ENCODE results near the gene FAM168A. TPM values are rescaled to one million over a fixed set of nuclear protein-coding genes. Genes with fewer than 3 reads are reported as not detected.

Gene FAM168A
- polyA plus RNA-seq, 1 donor (not counting 4 experiments of a cell fraction or from before 2014, with no cell fraction given): 11.8 TPM

DNA sequence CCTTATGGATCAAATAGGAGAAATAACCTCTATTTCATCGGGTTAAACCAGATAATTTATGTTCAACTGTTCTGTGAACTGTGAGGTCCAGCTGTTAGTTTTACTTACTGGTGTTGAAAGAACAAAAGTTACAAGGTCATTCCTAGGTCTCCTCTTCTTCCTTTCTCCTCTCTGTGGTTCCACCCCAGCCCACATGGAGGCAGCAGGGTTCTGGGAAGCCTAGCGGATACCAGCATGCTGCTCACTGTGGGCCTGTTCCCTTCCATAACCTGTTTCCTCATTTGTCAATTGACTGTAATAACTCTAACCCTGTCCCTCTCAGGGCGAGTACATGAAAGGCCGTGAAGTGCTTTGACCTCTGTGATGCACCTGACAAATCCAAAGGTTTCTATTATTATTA is 193.9 kb downstream of the FAM168A start:
- no peak overlapping the region for H2AFZ ChIP-seq (ENCODE audit: control insufficient read depth, low read length)
- H3K9me1 ChIP-seq (ENCODE audit: control insufficient read depth, extremely low read depth, insufficient read depth, low read length): no peaks in the 10 kb centered on the region

DNA sequence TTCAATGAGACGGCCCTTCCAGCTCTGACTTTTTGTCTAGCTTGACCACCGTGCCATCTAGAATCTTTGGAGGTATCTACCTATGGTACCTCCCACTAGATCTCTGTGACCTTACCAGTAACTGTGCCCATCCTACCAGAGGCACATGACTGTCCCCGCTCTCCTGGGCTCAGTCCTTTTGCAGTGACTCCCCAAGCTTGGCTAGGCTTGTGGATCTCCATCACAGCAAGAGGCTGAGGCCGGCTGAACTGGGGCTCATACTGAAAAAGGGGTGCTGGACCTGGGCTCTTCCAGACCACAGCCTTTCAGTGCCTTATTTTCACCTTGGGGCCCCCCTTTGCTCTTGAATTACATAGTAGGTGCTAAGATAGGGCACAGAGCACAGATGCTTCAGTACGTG is 194.4 kb downstream of the FAM168A start:
- Histone ChIP-seq H3K9ac (ENCODE audit: control insufficient read depth, extremely low read depth, insufficient read depth, low read length) (no peak overlapping the region), H3K36me3 (ENCODE audit: control insufficient read depth in 2 of 2, extremely low read depth in 1 of 2, insufficient read depth in 2 of 2, low read length in 2 of 2) (peaks cover 7 to 14% of the 10 kb centered on the region in 2 experiments), H3K79me2 (ENCODE audit: control insufficient read depth, insufficient read depth, low read length) (no peaks in the 10 kb centered on the region), H2AFZ (ENCODE audit: control insufficient read depth, low read length) (no peak overlapping the region), H4K20me1 (ENCODE audit: control insufficient read depth, extremely low read depth, insufficient read depth, low read length) (no peaks in the 10 kb centered on the region), H3K9me1 (ENCODE audit: control insufficient read depth, extremely low read depth, insufficient read depth, low read length) (no peaks in the 10 kb centered on the region), H3K4me2 (ENCODE audit: control insufficient read depth, extremely low read depth, insufficient read depth, low read depth, low read length) (no peak overlapping the region), H3K27me3 (ENCODE audit: control insufficient read depth, extremely low read depth, insufficient read depth, low read length) (no peaks in the 10 kb centered on the region), H3K27ac (ENCODE audit: control insufficient read depth, insufficient read depth, low read length) (no peak overlapping the region), H3K4me1 (ENCODE audit: control insufficient read depth, extremely low read depth, insufficient read depth, low read length) (no peaks in the 10 kb centered on the region), H3K9me3 (ENCODE audit: control insufficient read depth, low read depth, low read length) (no peaks in the 10 kb centered on the region), H3K4me3 (ENCODE audit: control insufficient read depth in 2 of 3, extremely low read depth in 1 of 3, insufficient read depth in 2 of 3, low read depth in 1 of 3, low read length in 3 of 3) (no peak overlapping the region)
- FAIRE-seq (no peak), DNase-seq (ENCODE audit: low read depth, low spot score) (no peak)
- dilution Hi-C loops (cut with MboI; ENCODE audit: extremely low pct_ligation_motif_present, low sequenced_read_pairs): no loop called here
- TF ChIP-seq EZH2 (IDR thresholded peaks at IDR 0.05; ENCODE audit: low read length): no peak
- TF ChIP-seq, protein P1, sequence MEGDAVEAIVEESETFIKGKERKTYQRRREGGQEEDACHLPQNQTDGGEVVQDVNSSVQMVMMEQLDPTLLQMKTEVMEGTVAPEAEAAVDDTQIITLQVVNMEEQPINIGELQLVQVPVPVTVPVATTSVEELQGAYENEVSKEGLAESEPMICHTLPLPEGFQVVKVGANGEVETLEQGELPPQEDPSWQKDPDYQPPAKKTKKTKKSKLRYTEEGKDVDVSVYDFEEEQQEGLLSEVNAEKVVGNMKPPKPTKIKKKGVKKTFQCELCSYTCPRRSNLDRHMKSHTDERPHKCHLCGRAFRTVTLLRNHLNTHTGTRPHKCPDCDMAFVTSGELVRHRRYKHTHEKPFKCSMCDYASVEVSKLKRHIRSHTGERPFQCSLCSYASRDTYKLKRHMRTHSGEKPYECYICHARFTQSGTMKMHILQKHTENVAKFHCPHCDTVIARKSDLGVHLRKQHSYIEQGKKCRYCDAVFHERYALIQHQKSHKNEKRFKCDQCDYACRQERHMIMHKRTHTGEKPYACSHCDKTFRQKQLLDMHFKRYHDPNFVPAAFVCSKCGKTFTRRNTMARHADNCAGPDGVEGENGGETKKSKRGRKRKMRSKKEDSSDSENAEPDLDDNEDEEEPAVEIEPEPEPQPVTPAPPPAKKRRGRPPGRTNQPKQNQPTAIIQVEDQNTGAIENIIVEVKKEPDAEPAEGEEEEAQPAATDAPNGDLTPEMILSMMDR (optimal IDR thresholded peaks at IDR 0.05 in 1 of 3, IDR thresholded peaks at IDR 0.05 in 1 of 3, conservative IDR thresholded peaks at IDR 0.05 in 1 of 3; ENCODE audit: extremely low read depth in 1 of 3, insufficient read depth in 2 of 3, low read length in 3 of 3): no peak

More for the DNA sequence above, 193.9 kb downstream of the FAM168A start:
- Histone ChIP-seq H3K27me3 (ENCODE audit: control insufficient read depth, extremely low read depth, insufficient read depth, low read length) (no peaks in the 10 kb centered on the region), H3K4me3 (ENCODE audit: control insufficient read depth in 2 of 3, extremely low read depth in 1 of 3, insufficient read depth in 2 of 3, low read depth in 1 of 3, low read length in 3 of 3) (no peak overlapping the region), H3K4me1 (ENCODE audit: control insufficient read depth, extremely low read depth, insufficient read depth, low read length) (no peaks in the 10 kb centered on the region), H3K79me2 (ENCODE audit: control insufficient read depth, insufficient read depth, low read length) (no peaks in the 10 kb centered on the region), H3K27ac (ENCODE audit: control insufficient read depth, insufficient read depth, low read length) (no peak overlapping the region), H3K9me3 (ENCODE audit: control insufficient read depth, low read depth, low read length) (no peaks in the 10 kb centered on the region), H3K9ac (ENCODE audit: control insufficient read depth, extremely low read depth, insufficient read depth, low read length) (no peak overlapping the region), H3K4me2 (ENCODE audit: control insufficient read depth, extremely low read depth, insufficient read depth, low read depth, low read length) (no peak overlapping the region), H3K36me3 (ENCODE audit: control insufficient read depth in 2 of 2, extremely low read depth in 1 of 2, insufficient read depth in 2 of 2, low read length in 2 of 2) (peaks cover 8 to 16% of the 10 kb centered on the region in 2 experiments), H4K20me1 (ENCODE audit: control insufficient read depth, extremely low read depth, insufficient read depth, low read length) (no peaks in the 10 kb centered on the region)
- DNase-seq (ENCODE audit: low read depth, low spot score) (no peak), FAIRE-seq (no peak)
- dilution Hi-C loops (cut with MboI; ENCODE audit: extremely low pct_ligation_motif_present, low sequenced_read_pairs): no loop called here
- TF ChIP-seq, protein P1 (optimal IDR thresholded peaks at IDR 0.05 in 1 of 3, IDR thresholded peaks at IDR 0.05 in 1 of 3, conservative IDR thresholded peaks at IDR 0.05 in 1 of 3; ENCODE audit: extremely low read depth in 1 of 3, insufficient read depth in 2 of 3, low read length in 3 of 3): peak; percentile 67 to 70 (median 67)
- no peak for TF ChIP-seq EZH2 (IDR thresholded peaks at IDR 0.05; ENCODE audit: low read length)

Data from keratinocyte (primary cell).